Mucosa of descending colon (tissue), 3 donors: Measurements from ENCODE around the gene CERCAM. TPM values are rescaled to one million over a fixed set of nuclear protein-coding genes. Genes with fewer than 3 reads are reported as not detected.

Source experiments
- ATAC-seq: fragments of 200-7000 bp; cut with Tn5 transposase; one replicate; pipeline ENCODE4 v1.9.1; 2020; ENCODE audit warnings: mild to moderate bottlenecking, moderate library complexity
- DNase-seq, 3 donors: peaks; one replicate each; pipeline ENCODE4 v3.0.0-alpha.2; 2020
- H3K36me3 ChIP-seq: fragments of 200-600 bp; one replicate; pipeline ENCODE4 v1.8.0; 2021; ENCODE audit warnings: low read depth, mild to moderate bottlenecking
- H3K4me1 ChIP-seq: fragments of 200-600 bp; one replicate; pipeline ENCODE4 v1.8.0; 2021; ENCODE audit warnings: low read depth, mild to moderate bottlenecking
- H3K4me3 ChIP-seq: fragments of 200-600 bp; one replicate; pipeline ENCODE4 v1.8.0; 2021; ENCODE audit warnings: mild to moderate bottlenecking
- H3K9me3 ChIP-seq: fragments of 200-600 bp; one replicate; pipeline ENCODE4 v1.8.0; 2021; ENCODE audit warnings: mild to moderate bottlenecking
- CTCF ChIP-seq: fragments of 200-600 bp; IDR thresholded peaks from one replicate; pipeline ENCODE4 v1.8.0; 2022; ENCODE audit warnings: antibody characterized with exemption, mild to moderate bottlenecking
- intact Hi-C, 2 donors: fragments of 100-400 bp; cut with DNase I in 1 of 2; cut with micrococcal nuclease in 1 of 2; formaldehyde crosslinking; loops; one replicate each; pipeline versions ENCODE4 v1.11.0 to v1.11.1; 2022; cut with DNase I, micrococcal nuclease
- total RNA-seq, 3 donors: library from RNA; stranded (reverse); fragmentation: NEBNext Ultra II Directional in 2 of 3; extraction: Animal tissue kit (Norgen Biotek cat#: 25700) in 2 of 3; gene quantifications; one replicate each; pipeline versions ENCODE4 v1.2.1 to v1.2.4, GENCODE V29; 2021 to 2023
- donor health status: DM: no; HTN: no; CAD: no; lungs with moderate emphysema.
- donor health status: DM: no; HTN: no; CAD: no.
- donor health status: DM: no; HTN: yes; CAD: no.

Gene CERCAM
- total RNA-seq, 3 donors from 2014 or later = 4.1 to 20.9 (median 11.5) TPM

- no peaks in the 10 kb centered on the region for H3K4me1 ChIP-seq
- no peak for DNase-seq
- no peaks in the 10 kb centered on the region for H3K9me3 ChIP-seq
- no peaks in the 10 kb centered on the region for H3K36me3 ChIP-seq
- no peak for ATAC-seq
- TF ChIP-seq CTCF = no peak
- intact Hi-C loops = no loop called here
- no peak overlapping the region for H3K4me3 ChIP-seq
Observed at GRCh38 chr9:128448746-128449145, 28.1 kb downstream of the CERCAM start.

DNA sequence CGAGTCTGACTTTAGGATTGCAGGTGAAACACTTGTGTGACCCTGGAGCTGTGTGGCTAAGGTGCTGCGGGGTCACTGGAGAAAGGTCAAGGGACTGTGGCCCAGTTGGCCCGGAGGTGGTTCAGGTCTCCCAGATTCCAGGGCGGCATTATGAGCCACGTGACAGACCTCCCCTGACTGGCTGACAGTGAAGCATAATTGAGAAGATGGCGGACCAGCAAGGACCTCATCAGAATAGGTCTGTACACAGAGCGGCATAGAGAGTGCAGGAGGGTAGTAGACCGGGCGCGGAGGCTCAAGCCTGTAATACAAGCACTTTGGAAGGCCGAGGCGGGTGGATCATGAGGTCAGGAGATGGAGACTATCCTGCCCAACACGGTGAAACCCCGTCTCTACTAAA is 34.3 kb downstream of the CERCAM start:
- intact Hi-C loops = no loop called here
- ATAC-seq (no peak), DNase-seq (peak in 1 of 3 donors; percentile 8)
- no peak overlapping the region for H3K4me3 ChIP-seq
- TF ChIP-seq CTCF = no peak
- H3K9me3 ChIP-seq = no peaks in the 10 kb centered on the region
- no peaks in the 10 kb centered on the region for H3K36me3 ChIP-seq
- H3K4me1 ChIP-seq = peaks cover 4% of the 10 kb centered on the region

DNA sequence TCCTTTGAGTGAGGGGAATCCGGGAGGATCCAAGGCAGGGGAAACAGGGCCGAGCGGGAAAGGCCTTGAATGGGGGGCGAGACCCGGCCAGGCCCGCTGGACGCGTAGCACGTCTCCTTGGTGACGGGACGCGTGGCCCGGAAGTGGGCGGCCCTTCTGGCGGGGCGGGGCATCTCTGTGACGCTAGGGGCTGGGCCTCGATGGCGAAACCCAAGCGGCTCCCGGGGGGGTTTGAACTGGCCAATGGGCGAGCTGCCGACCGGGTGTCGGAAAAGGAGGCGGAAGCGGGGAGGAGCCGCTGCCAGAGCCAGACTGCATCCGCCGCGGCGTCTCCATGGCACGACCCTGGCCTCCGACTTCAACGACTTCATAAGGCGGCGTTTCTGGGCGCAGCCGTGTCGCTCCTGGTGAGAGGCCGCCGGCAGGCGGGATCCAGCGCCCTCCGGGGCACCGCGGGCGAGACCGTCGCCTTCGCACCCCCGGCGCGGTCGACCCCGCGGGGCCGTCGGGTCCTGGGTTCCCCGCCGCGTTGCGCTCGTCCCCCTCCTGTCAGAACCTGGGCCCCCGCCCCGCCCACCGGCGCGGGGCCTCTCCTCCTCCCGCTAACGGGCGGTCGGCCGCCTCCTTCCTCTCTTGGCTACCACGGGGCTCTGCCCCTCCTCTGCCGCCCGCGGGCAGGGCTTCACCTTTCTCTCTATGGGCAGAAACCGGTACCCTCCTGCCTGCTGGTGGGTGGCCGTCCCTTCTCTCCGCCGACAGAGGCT is 35.4 kb downstream of the CERCAM start, which contains the start of gene ODF2:
TSS of gene ODF2 (plus strand) at position 158 of the 764 bp plus-strand sequence. CDS start at position 244, 86 bp downstream.
- peak; percentile 98 for ATAC-seq
- Histone ChIP-seq H3K36me3 (no peaks in the 10 kb centered on the region), H3K9me3 (no peaks in the 10 kb centered on the region), H3K4me1 (peaks cover 4% of the 10 kb centered on the region), H3K4me3 (peak within 1 kb of the TSS; percentile 90)
- TF ChIP-seq CTCF = no peak
- DNase-seq = peak; percentile 99
- intact Hi-C loops = no loop called here

GRCh38 chr9:128456613-128457061 is 36.0 kb downstream of the CERCAM start:
- DNase-seq (peak; percentile 74 to 77 (median 76)), ATAC-seq (peak; percentile 78)
- no peak for TF ChIP-seq CTCF
- no peaks in the 10 kb centered on the region for H3K9me3 ChIP-seq
- H3K36me3 ChIP-seq = no peaks in the 10 kb centered on the region
- intact Hi-C loops = no loop called here
- H3K4me3 ChIP-seq = peak overlapping the region; percentile 90
- peaks cover 4% of the 10 kb centered on the region for H3K4me1 ChIP-seq

GRCh38 chr9:128457207-128457606 is 36.5 kb downstream of the CERCAM start:
- intact Hi-C loops = no loop called here
- no peak overlapping the region for H3K4me3 ChIP-seq
- TF ChIP-seq CTCF = no peak
- ATAC-seq (no peak), DNase-seq (peak in 1 of 3 donors; percentile 30)
- H3K9me3 ChIP-seq = no peaks in the 10 kb centered on the region
- peaks cover 4% of the 10 kb centered on the region for H3K4me1 ChIP-seq
- H3K36me3 ChIP-seq = no peaks in the 10 kb centered on the region
